GM18858 (cell line): ENCODE results near the gene RSAD1.
A peak's percentile ranks its signal among the peaks of the same experiment; 100 is the strongest.

Experiments
- ATAC-seq: cut with Tn5 transposase; IDR thresholded peaks from one replicate; pipeline ENCODE4 v1.9.1; 2021; ENCODE audit not compliant: unreplicated experiment

RSAD1 gene

GRCh38 chr17:50478391-50479381, at the start of gene RSAD1:
RSAD1 (plus strand) TSS chr17:50478860; CDS start chr17:50478885, 25 bp downstream.
- peak; percentile 79 for ATAC-seq

- no peak for ATAC-seq
Observed at GRCh38 chr17:50429793-50430192, 48.9 kb upstream of the RSAD1 start.

- no peak for ATAC-seq
Observed at GRCh38 chr17:50430821-50431618, 47.6 kb upstream of the RSAD1 start.

- no peak for ATAC-seq
Observed at GRCh38 chr17:50432125-50432762, 46.4 kb upstream of the RSAD1 start.

- ATAC-seq: no peak
Observed at GRCh38 chr17:50437409-50437808, 41.3 kb upstream of the RSAD1 start.

- no peak for ATAC-seq
Observed at GRCh38 chr17:50439008-50439407, 39.7 kb upstream of the RSAD1 start.

GRCh38 chr17:50440172-50440837, 38.4 kb upstream of the RSAD1 start:
- ATAC-seq: no peak

- no peak for ATAC-seq
Observed at GRCh38 chr17:50440838-50441829, 37.5 kb upstream of the RSAD1 start.

GRCh38 chr17:50443505-50443974, 35.1 kb upstream of the RSAD1 start:
- ATAC-seq: no peak

GRCh38 chr17:50444841-50445715, 33.6 kb upstream of the RSAD1 start:
- ATAC-seq: no peak

GRCh38 chr17:50445730-50446325, 32.8 kb upstream of the RSAD1 start:
- no peak for ATAC-seq

- no peak for ATAC-seq
Observed at GRCh38 chr17:50447870-50448595, 30.6 kb upstream of the RSAD1 start.

- ATAC-seq: no peak
Observed at GRCh38 chr17:50448643-50449042, 30.0 kb upstream of the RSAD1 start.

GRCh38 chr17:50451943-50452629, 26.6 kb upstream of the RSAD1 start:
- no peak for ATAC-seq

- ATAC-seq: no peak
Observed at GRCh38 chr17:50452630-50453300, 25.9 kb upstream of the RSAD1 start.

GRCh38 chr17:50453901-50454300, 24.8 kb upstream of the RSAD1 start:
- no peak for ATAC-seq
